Immature natural killer cell (primary cell): ENCODE data around the gene METTL18. TPM values are rescaled to one million over a fixed set of nuclear protein-coding genes. Genes with fewer than 3 reads are reported as not detected.
A peak's percentile ranks its signal among the peaks of the same experiment; 100 is the strongest.

ENCODE experiments used
- DNase-seq, 3 donors: peaks; one replicate each; pipeline ENCODE4 v3.0.0; 2022; ENCODE audit warnings: mixed read lengths in 1 of 3
- H3K27ac Mint-ChIP-seq, 6 donors: one replicate each; pipeline ENCODE4 v1.8.0; 2020; ENCODE audit warnings: mixed read lengths in 6 of 6, mild to moderate bottlenecking in 5 of 6, inconsistent platforms in 4 of 6, moderate library complexity in 3 of 6
- H3K27me3 Mint-ChIP-seq, 3 donors: one replicate each; pipeline ENCODE4 v1.8.0; 2020 to 2021; ENCODE audit warnings: low read depth in 3 of 3, mild to moderate bottlenecking in 3 of 3, mixed read lengths in 3 of 3, moderate library complexity in 3 of 3, inconsistent platforms in 1 of 3
- H3K36me3 Mint-ChIP-seq, 3 donors: one replicate each; pipeline ENCODE4 v1.8.0; 2020; ENCODE audit warnings: mixed read lengths in 3 of 3, inconsistent platforms in 2 of 3, mild to moderate bottlenecking in 2 of 3
- H3K4me1 Mint-ChIP-seq, 2 donors: one replicate each; pipeline ENCODE4 v1.8.0; 2020; ENCODE audit warnings: inconsistent platforms in 2 of 2, mild to moderate bottlenecking in 2 of 2, mixed read lengths in 2 of 2, moderate library complexity in 1 of 2
- H3K4me3 Mint-ChIP-seq, 5 donors: one replicate each; pipeline ENCODE4 v1.8.0; 2020; ENCODE audit warnings: mild to moderate bottlenecking in 5 of 5, mixed read lengths in 5 of 5, inconsistent platforms in 3 of 5, moderate library complexity in 3 of 5
- H3K9me3 Mint-ChIP-seq, 6 donors: one replicate each; pipeline ENCODE4 v1.8.0; 2020; ENCODE audit warnings: mild to moderate bottlenecking in 6 of 6, mixed read lengths in 6 of 6, inconsistent platforms in 4 of 6, moderate library complexity in 3 of 6
- polyA plus RNA-seq, 3 donors: library from polyadenylated mRNA; unstranded; fragments of 300-500 nt; fragmentation: Illumina TruSeq; gene quantifications; one replicate each; pipeline ENCODE4 v1.2.3, GENCODE V29; 2021

METTL18 gene
- polyA plus RNA-seq, 3 donors from 2014 or later = 18.8 to 27.3 (median 22.7) TPM

DNA sequence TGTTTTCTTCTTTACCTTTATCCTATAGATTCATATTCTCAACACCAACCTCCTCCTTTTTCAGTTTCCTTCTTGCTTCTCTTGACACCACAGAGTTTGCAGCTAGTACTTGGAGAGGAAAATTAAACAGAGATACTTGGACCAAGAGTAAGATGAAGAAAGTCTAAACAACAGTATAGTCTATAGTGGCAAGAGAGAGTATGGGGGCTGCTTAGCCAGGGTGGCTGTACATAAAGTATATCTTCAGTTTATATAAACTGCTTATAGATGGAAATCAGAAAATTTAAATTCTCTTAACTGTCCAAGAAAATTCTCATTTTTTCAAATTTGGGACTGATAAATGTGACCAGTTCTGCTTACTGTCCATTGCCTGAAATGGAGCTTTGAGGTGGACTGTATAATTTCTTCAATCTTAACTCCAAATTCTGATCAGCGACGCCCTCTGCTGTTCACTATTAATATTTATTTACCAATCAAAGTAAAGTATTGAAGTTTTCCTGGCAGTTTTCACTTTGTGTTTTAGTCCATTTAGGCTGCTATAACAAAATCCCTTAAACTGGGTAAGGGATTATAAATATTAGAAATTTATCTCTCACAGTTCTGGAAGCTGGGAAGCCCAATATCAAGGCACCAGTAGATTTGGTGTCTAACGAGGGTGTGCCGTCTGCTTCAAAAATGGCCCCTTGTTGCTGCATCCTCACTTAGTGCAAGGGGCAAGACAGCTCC lies 14.8 kb upstream of the METTL18 start:
- no peaks in the 10 kb centered on the region for H3K9me3 Mint-ChIP-seq
- H3K4me3 Mint-ChIP-seq = no peak overlapping the region
- peak; percentile 27 to 45 (median 28) for DNase-seq
- peaks cover 0 to 7% (median 4%) of the 10 kb centered on the region in 3 donors for H3K36me3 Mint-ChIP-seq
- H3K27ac Mint-ChIP-seq = no peak overlapping the region
- no peaks in the 10 kb centered on the region for H3K27me3 Mint-ChIP-seq
- H3K4me1 Mint-ChIP-seq = peaks cover 9 to 15% of the 10 kb centered on the region in 2 donors

DNA sequence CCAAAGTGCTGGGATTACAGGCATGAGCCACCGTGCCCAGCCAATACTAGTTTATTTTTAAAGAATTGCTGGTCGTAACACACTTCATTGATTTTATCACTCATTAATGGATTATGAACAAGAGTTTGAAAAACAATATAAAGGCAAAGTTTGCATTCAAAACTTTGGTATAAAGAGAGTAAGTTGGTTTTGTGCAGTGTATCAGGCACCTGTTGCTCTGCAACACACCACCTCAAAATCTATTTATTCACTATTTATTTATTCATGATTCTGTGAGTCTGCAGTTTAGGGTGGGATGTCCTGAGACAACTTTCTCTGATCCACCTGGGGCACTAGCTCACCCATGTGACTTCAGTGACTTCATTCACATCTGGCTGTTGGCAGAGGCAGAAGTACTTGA lies 10.2 kb upstream of the METTL18 start:
- Mint-ChIP-seq H3K9me3 (no peaks in the 10 kb centered on the region), H3K4me1 (no peaks in the 10 kb centered on the region), H3K27ac (no peak overlapping the region), H3K27me3 (no peaks in the 10 kb centered on the region), H3K4me3 (no peak overlapping the region), H3K36me3 (peaks cover 5 to 14% (median 11%) of the 10 kb centered on the region in 3 donors)
- no peak for DNase-seq

DNA sequence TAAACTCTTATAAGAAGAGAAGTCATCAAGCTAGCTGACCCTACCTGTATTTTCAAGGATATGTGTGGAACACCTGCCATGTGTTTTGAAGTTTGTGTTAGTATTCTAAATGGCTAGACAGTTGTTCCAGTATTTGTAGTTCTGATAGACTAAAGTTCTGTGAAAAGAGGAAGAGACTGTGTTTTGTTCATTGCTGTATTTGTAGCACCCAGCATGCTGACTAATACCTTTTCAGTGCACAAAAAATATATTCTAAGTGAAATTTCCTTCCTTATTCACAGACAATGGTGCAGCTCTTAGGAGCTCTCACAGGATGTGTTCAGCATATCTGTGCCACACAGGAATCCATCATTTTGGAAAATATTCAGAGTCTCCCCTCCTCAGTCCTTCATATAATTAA lies 8.2 kb upstream of the METTL18 start:
- Mint-ChIP-seq H3K27me3 (no peaks in the 10 kb centered on the region), H3K4me1 (no peaks in the 10 kb centered on the region), H3K9me3 (no peaks in the 10 kb centered on the region), H3K4me3 (no peak overlapping the region), H3K27ac (no peak overlapping the region), H3K36me3 (peaks cover 6 to 15% (median 11%) of the 10 kb centered on the region in 3 donors)
- no peak for DNase-seq

DNA sequence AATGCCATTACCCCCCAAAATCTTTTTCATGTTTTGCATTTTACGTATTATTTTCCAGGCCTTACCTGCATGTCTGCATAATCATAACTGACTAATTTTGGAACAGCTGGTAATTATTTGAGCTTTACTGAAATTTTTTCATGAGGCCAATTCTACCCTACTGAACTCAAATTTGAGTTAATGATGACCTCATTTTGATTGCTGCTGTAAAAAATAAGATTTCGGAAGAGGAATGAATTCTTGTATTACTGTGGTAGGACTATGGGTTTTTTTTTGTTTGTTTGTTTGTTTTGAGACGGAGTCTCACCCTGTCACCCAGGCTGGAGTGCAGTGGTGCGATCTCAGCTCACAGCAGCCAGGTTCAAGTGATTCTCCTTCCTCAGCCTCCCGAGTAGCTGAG lies 2.6 kb upstream of the METTL18 start:
- Mint-ChIP-seq H3K27ac (no peak overlapping the region), H3K27me3 (peaks cover 0 to 5% (median 4%) of the 10 kb centered on the region in 3 donors), H3K9me3 (no peaks in the 10 kb centered on the region), H3K4me1 (peaks cover 36 to 48% of the 10 kb centered on the region in 2 donors), H3K4me3 (no peak overlapping the region), H3K36me3 (peaks cover 7 to 11% (median 9%) of the 10 kb centered on the region in 3 donors)
- no peak for DNase-seq

DNA sequence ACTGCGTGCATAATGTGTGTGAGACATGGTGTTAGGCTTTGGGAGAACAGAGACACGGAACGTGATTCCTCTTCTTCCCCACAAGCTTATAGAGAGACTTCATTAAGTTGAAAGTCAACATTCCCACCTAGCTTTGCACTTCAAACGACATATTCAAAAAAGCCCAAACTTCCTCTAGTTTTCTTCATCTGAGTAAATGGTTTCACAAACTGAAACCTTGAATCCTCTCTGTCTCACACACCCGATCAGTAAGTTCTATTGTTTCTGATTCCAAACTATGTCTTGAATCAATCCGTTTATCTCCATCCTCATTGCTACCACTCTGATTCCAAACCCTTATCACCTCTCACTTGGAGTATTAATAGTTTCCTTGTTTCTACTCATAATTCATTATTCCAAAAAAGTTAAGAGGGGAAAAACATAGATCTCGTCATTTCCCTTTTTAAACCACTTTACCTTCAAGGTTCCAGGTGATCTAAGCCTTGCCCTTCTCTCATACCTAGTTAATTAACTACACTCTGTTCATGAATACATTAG lies 1.6 kb upstream of the METTL18 start:
- H3K27me3 Mint-ChIP-seq = peaks cover 0 to 5% (median 4%) of the 10 kb centered on the region in 3 donors
- H3K4me1 Mint-ChIP-seq = peaks cover 40 to 58% of the 10 kb centered on the region in 2 donors
- DNase-seq = no peak
- peak overlapping the region; percentile 35 to 100 (median 99) for H3K4me3 Mint-ChIP-seq
- H3K9me3 Mint-ChIP-seq = no peaks in the 10 kb centered on the region
- H3K27ac Mint-ChIP-seq = peak overlapping the region in 2 of 6 donors; percentile 3 to 72
- peaks cover 14 to 16% (median 16%) of the 10 kb centered on the region in 3 donors for H3K36me3 Mint-ChIP-seq

DNA sequence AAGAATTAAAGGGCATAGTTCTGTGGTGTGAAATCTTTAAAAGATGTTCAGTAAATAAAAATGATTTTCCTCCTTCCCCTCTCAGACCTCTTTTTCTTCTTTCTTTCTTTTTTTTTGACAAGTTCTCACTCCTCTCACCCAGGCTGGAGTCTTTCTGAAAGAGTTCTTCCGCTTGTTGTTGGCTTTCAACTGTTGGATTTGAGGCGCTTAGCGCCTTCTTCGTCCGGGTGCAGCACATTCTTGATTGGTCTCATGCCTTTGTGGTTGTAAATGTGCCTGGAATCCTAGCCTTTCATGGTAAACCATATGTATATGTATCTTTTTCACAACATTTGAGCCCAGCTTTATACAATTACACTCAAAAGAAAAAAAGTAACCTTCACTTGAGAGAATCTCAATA lies 980 bp upstream of the METTL18 start:
- Mint-ChIP-seq H3K4me3 (peak overlapping the region; percentile 96 to 100 (median 99)), H3K36me3 (peaks cover 14 to 16% (median 16%) of the 10 kb centered on the region in 3 donors), H3K27ac (peak overlapping the region; percentile 96 to 99 (median 99)), H3K4me1 (peaks cover 40 to 59% of the 10 kb centered on the region in 2 donors), H3K27me3 (peaks cover 0 to 6% (median 5%) of the 10 kb centered on the region in 3 donors), H3K9me3 (no peaks in the 10 kb centered on the region)
- DNase-seq = no peak

DNA sequence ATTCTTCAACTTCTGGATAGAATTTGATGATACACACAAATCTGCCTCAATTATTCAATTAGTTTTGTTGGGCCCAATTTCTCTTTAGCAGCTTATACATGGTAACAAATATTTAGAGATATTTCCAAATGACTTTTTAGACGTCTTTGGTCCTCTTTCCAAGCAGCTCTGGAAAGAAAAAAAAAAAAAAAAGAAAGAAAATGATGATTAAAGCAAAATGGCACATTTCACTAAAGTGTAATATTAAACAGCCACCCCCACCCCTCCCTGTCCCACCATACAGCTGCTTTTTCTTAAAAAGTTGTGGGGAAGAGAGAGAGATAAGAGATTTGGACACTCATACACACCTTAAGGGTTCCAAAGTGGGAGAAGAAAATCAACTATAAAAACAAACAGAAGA lies 977 bp downstream of the METTL18 start:
- peaks cover 1 to 7% (median 6%) of the 10 kb centered on the region in 3 donors for H3K27me3 Mint-ChIP-seq
- peaks cover 40 to 59% of the 10 kb centered on the region in 2 donors for H3K4me1 Mint-ChIP-seq
- peak overlapping the region; percentile 96 to 100 (median 99) for H3K4me3 Mint-ChIP-seq
- no peaks in the 10 kb centered on the region for H3K9me3 Mint-ChIP-seq
- H3K36me3 Mint-ChIP-seq = peaks cover 14 to 16% (median 16%) of the 10 kb centered on the region in 3 donors
- DNase-seq = no peak
- peak overlapping the region; percentile 96 to 99 (median 99) for H3K27ac Mint-ChIP-seq

DNA sequence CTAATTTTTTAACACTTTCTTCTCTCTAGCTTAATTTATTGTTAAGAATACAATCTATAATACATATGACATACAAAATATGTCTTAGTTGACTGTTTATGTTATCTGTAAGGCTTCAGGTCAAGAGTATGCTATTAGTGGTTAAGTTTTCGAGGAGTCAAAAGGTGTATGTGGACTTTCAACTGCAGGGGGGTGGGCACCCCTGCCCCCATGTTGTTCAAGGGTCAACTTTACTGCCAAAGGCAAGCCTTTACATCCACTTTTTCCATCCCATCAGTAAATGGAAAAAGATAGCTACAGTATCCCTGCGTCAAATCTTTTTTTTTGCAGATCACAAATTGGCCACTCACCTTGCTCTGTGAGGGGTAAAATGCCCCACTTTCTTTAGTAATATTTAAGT lies 6.3 kb downstream of the METTL18 start:
- Mint-ChIP-seq H3K9me3 (no peaks in the 10 kb centered on the region), H3K27ac (no peak overlapping the region), H3K27me3 (peaks cover 7 to 12% (median 8%) of the 10 kb centered on the region in 3 donors), H3K4me3 (no peak overlapping the region), H3K4me1 (peaks cover 10 to 22% of the 10 kb centered on the region in 2 donors), H3K36me3 (peaks cover 10 to 13% (median 12%) of the 10 kb centered on the region in 3 donors)
- DNase-seq = no peak

DNA sequence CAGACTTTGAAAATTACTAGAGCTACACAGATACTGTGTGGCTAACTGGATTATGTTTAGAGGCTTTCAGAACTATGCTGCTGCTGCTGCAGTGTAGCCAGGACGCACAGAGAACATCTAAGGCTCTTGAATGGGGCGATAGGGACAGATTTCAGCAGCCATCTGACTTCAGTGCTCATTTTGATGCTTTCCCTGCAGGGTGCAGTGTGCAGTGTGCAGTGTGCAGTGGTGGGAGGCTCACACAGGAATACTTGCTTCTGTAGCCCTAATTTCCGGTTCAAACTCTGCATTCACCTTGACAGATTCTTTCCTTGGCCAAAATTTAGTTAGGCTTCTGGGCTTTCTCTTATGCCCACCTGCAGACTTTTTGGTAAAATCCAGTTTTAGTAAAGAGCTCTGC lies 7.7 kb downstream of the METTL18 start:
- Mint-ChIP-seq H3K27ac (no peak overlapping the region), H3K9me3 (no peaks in the 10 kb centered on the region), H3K36me3 (peaks cover 2 to 6% (median 2%) of the 10 kb centered on the region in 3 donors), H3K4me3 (no peak overlapping the region), H3K27me3 (peaks cover 7 to 14% (median 8%) of the 10 kb centered on the region in 3 donors), H3K4me1 (peaks cover 3 to 8% of the 10 kb centered on the region in 2 donors)
- no peak for DNase-seq

DNA sequence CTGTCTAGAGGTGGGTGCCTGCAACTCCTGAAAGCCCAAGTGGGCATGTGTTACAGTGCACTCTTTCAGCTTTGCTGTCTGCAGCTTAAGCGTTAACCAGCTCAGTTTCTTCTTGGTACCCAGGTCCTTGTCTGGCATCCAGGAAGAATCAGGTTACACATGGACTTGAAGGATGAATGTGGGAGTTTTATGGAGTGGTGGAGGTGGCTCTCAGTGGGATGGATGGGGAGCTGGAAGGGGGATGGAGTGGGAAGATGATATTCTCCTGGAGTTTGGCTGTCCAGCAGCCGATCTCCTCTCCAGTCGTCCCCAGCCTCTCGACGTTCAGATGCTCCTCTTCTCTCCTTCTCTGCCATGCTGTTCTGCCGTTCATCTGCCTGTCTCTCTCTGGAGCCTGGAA lies 9.4 kb downstream of the METTL18 start:
- H3K27me3 Mint-ChIP-seq = peaks cover 7 to 16% (median 8%) of the 10 kb centered on the region in 3 donors
- H3K9me3 Mint-ChIP-seq = no peaks in the 10 kb centered on the region
- H3K27ac Mint-ChIP-seq = no peak overlapping the region
- H3K4me3 Mint-ChIP-seq = no peak overlapping the region
- no peak for DNase-seq
- H3K36me3 Mint-ChIP-seq = no peaks in the 10 kb centered on the region
- H3K4me1 Mint-ChIP-seq = no peaks in the 10 kb centered on the region

DNA sequence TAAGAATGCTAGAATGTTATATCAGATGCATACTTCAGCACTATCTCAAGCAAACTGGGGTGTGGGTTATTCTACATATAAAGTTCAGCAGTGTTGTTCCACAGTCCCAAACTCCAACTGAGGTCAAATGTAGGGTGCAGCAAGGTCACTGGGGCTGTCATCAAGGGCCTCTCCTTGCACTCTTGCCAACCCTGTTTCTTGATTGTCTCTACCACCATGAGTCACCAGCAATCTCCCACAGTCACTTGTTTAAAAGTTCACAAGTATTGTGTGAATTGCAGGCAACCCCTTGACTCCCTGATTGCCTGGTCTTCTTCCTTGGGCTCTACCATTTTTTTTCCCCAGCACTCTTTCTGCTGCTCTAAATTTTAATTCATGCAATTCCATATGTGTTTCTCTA lies 10.6 kb downstream of the METTL18 start:
- H3K36me3 Mint-ChIP-seq = no peaks in the 10 kb centered on the region
- no peak overlapping the region for H3K27ac Mint-ChIP-seq
- no peak overlapping the region for H3K4me3 Mint-ChIP-seq
- no peaks in the 10 kb centered on the region for H3K9me3 Mint-ChIP-seq
- H3K27me3 Mint-ChIP-seq = peaks cover 6 to 16% (median 7%) of the 10 kb centered on the region in 3 donors
- no peak for DNase-seq
- no peaks in the 10 kb centered on the region for H3K4me1 Mint-ChIP-seq

DNA sequence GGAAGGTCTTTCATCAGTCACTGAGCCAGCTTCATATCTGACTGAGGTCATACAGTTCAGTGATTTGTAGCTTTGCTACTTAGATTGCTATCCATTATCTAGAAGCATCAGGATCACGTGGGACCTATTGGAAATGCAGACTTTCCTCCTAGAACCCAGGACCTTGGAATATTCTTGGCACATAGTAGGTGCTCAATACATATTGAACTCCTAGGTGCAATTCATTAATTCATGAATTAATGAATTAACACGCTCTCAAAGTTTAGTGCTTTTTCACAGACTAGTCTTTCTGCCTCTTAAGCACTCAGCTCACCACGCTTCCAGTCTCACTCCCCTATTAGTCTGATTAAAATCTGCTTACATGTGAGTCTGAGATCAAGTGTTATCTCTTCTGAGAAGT lies 12.1 kb downstream of the METTL18 start:
- Mint-ChIP-seq H3K27me3 (peaks cover 6 to 16% (median 7%) of the 10 kb centered on the region in 3 donors), H3K4me3 (no peak overlapping the region), H3K27ac (no peak overlapping the region), H3K9me3 (no peaks in the 10 kb centered on the region), H3K4me1 (no peaks in the 10 kb centered on the region), H3K36me3 (no peaks in the 10 kb centered on the region)
- DNase-seq = no peak

DNA sequence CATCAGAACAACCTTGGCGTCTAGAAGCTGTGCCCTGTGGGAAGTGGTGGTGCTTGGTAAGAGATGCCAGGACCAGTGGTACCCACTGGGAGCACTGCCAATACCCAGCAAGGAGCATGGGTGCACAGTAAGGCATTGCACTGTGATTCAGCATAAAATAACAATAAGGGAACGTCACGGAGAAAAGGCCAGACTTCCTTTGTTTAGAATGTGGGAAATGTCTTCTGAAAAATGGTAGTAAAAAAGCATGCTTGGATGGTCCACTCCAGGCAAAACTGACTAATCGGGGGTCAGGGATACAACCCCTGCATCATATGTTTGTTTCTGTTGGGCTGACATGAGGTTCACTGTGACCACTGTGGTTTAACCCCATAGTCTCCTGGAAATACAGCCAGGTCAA lies 14.7 kb downstream of the METTL18 start:
- Mint-ChIP-seq H3K36me3 (no peaks in the 10 kb centered on the region), H3K27me3 (peaks cover 5 to 9% (median 6%) of the 10 kb centered on the region in 3 donors), H3K4me1 (no peaks in the 10 kb centered on the region), H3K4me3 (no peak overlapping the region), H3K9me3 (no peaks in the 10 kb centered on the region), H3K27ac (no peak overlapping the region)
- DNase-seq = no peak

DNA sequence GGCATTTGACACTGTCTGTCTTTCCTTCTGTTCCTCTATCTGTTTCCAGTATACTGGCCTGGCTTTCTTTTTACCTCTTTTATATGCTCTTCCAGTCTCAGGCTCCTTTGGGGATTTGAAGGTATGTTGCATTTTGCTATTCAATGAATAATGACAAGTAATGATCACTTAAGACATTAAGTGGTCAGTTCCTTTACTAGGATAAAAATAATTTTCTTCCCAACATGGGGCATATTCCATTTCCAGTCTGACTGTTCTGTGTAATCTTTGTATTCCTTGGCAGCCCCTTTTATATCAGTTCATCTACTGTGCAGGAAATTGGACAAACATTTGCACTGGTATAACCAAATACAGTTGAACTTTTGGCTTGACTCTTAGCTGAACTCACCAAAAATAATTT lies 15.6 kb downstream of the METTL18 start:
- H3K27me3 Mint-ChIP-seq = peaks cover 0 to 5% (median 4%) of the 10 kb centered on the region in 3 donors
- DNase-seq = no peak
- no peaks in the 10 kb centered on the region for H3K36me3 Mint-ChIP-seq
- H3K9me3 Mint-ChIP-seq = no peaks in the 10 kb centered on the region
- no peaks in the 10 kb centered on the region for H3K4me1 Mint-ChIP-seq
- no peak overlapping the region for H3K27ac Mint-ChIP-seq
- H3K4me3 Mint-ChIP-seq = no peak overlapping the region
